PFSK-1 (cell line): ENCODE measurements around the gene HPCA.

Experiments
- FOXP2 ChIP-seq: optimal IDR thresholded peaks from 2 replicates; pipeline ENCODE3; 2011; ENCODE audit warnings: borderline replicate concordance, control low read depth, inconsistent platforms; ENCODE audit not compliant: insufficient read depth; ENCODE audit errors: extremely low read length, extremely low read depth
- POLR2AphosphoS5 ChIP-seq: IDR thresholded peaks from 2 replicates; pipeline ENCODE4 v1.6.1; 2012; ENCODE audit warnings: low read depth, mild to moderate bottlenecking, control low read depth, low read length, moderate library complexity
- REST ChIP-seq, 2 experiments: IDR thresholded peaks; 2 replicates each; pipeline versions ENCODE4 v1.6.1 to v1.8.0; 2011 to 2012; ENCODE audit warnings: low read depth in 2 of 2, low read length in 2 of 2, control low read depth in 1 of 2, inconsistent platforms in 1 of 2, mild to moderate bottlenecking in 1 of 2, moderate library complexity in 1 of 2; ENCODE audit not compliant: insufficient read depth in 1 of 2
- SIN3A ChIP-seq: IDR thresholded peaks from 2 replicates; pipeline ENCODE4 v1.6.1; 2012; ENCODE audit warnings: mild to moderate bottlenecking, low read length, moderate library complexity, borderline replicate concordance; ENCODE audit not compliant: insufficient read depth
- TAF1 ChIP-seq: IDR thresholded peaks from 2 replicates; pipeline ENCODE4 v1.6.1; 2012; ENCODE audit warnings: low read length, control low read depth, borderline replicate concordance; ENCODE audit not compliant: insufficient read depth

HPCA gene

GRCh38 chr1:32928715-32929114 is 42.4 kb downstream of the HPCA start:
- TF ChIP-seq POLR2AphosphoS5 (no peak), FOXP2 (no peak), TAF1 (no peak), REST (IDR thresholded peaks at IDR 0.05; ENCODE audit: insufficient read depth in 1 of 2, low read depth in 2 of 2, low read length in 2 of 2) (no peak), SIN3A (no peak)

GRCh38 chr1:32929366-32929765 is 43.1 kb downstream of the HPCA start:
- TF ChIP-seq REST (IDR thresholded peaks at IDR 0.05; ENCODE audit: insufficient read depth in 1 of 2, low read depth in 2 of 2, low read length in 2 of 2): no peak
- no peak for TF ChIP-seq FOXP2
- TF ChIP-seq SIN3A: no peak
- no peak for TF ChIP-seq TAF1
- TF ChIP-seq POLR2AphosphoS5: no peak

- TF ChIP-seq POLR2AphosphoS5 (no peak), TAF1 (no peak), REST (IDR thresholded peaks at IDR 0.05; ENCODE audit: insufficient read depth in 1 of 2, low read depth in 2 of 2, low read length in 2 of 2) (no peak), FOXP2 (no peak), SIN3A (no peak)
Observed at GRCh38 chr1:32931760-32932159, 45.5 kb downstream of the HPCA start.

- TF ChIP-seq REST (IDR thresholded peaks at IDR 0.05; ENCODE audit: insufficient read depth in 1 of 2, low read depth in 2 of 2, low read length in 2 of 2) (peak in 1 of 2 experiments; percentile 55; a peak in 1 of 4 replicates), SIN3A (peak; percentile 92; the same call in 1 of the 2 replicates), FOXP2 (no peak)
Observed at GRCh38 chr1:32933742-32934322, 47.5 kb downstream of the HPCA start.

GRCh38 chr1:32934535-32934934 is 48.2 kb downstream of the HPCA start:
- TF ChIP-seq SIN3A: no peak
- no peak for TF ChIP-seq REST (IDR thresholded peaks at IDR 0.05; ENCODE audit: insufficient read depth in 1 of 2, low read depth in 2 of 2, low read length in 2 of 2)
- TF ChIP-seq FOXP2: no peak
- TF ChIP-seq POLR2AphosphoS5: no peak
